ENCODE results near the gene COX8C. TPM values are rescaled to one million over a fixed set of nuclear protein-coding genes. Genes with fewer than 3 reads are reported as not detected.

Gene COX8C
- total and polyA plus RNA-seq, 2 of the 8 experiments (the other 6 are each of a cell fraction or from before 2014, with no cell fraction given), result not detected

DNA sequence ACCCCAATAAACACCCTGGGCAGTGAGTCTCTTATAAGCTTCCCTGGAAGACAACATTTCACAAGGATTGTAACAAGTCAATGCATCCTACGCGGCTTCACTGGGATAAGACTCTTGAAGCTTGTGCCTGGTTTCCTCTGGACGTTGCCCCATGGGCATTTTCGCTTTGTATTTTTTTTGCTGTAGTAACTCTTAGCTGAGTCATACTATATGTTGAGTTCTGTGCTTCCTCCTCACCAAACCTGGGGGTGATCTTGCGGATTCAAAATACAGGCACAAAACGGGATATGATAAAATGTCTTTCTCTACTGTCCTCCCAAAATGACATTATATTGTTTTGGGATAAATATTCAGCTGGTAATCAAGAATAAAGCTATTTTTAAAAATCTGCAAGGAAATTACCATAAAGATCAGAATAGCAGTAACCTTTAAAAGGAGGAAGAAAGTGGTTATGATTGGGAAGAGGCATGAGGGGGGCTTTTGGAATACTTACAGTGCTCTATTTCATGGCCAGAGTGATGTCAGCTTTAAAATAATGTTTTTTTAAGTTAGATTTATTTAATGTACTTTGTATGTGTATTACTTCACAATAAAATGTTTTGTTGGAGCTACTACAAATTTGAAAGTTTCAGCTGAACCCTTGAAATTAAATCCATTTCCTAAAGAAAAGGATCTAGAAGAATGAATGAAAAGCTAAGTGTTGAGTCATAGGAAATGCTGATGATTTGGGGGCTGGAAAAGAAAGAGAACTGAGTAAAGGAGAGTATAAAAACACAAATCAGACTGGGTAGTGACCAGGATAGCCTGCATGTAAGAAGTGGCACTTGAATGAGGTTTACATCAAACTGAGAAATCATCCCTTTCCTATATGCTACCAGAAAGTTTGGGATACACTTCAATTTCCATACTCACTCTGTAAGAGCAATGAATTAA is 28.8 kb upstream of the COX8C start:
- 88% methylated on average over 6 of the region's 6 CpGs; no CpG with 5 or more reads in 1 of the 2 experiments for WGBS, 2 experiments (ENCODE audit: extremely low coverage in 1 of 2, insufficient coverage in 1 of 2, insufficient read length in 1 of 2, insufficient replicate concordance in 2 of 2, low coverage in 1 of 2, low lambda C conversion rate in 2 of 2, missing lambda C conversion rate in 1 of 2)
- Histone ChIP-seq H3K56ac (replicated peaks; ENCODE audit: insufficient read length, low read depth, low read length) (no peak overlapping the region), H3K9ac (replicated peaks in 1 of 4; ENCODE audit: extremely low read depth in 1 of 4, low read depth in 3 of 4, low read length in 3 of 4) (no peak overlapping the region), H4K20me1 (replicated peaks in 1 of 2; ENCODE audit: control insufficient read depth in 1 of 2, insufficient read depth in 2 of 2, low read length in 2 of 2) (peaks cover 0 to 2% of the 10 kb centered on the region in 2 experiments), H3K4me3 (ENCODE audit: extremely low read depth in 1 of 4, insufficient read depth in 2 of 4, low read depth in 3 of 4, low read length in 4 of 4) (no peak overlapping the region), H3K4me1 (replicated peaks in 1 of 4; ENCODE audit: control insufficient read depth in 3 of 4, insufficient read depth in 4 of 4, low read length in 3 of 4) (peaks cover 0 to 14% (median 6%) of the 10 kb centered on the region in 4 experiments; a peak in 6 of 7 replicates), H2AFZ (ENCODE audit: low read length) (no peak overlapping the region), H3K27me3 (replicated peaks in 1 of 4; ENCODE audit: control insufficient read depth in 3 of 4, extremely low read depth in 1 of 4, insufficient read depth in 3 of 4, low read length in 3 of 4) (no peaks in the 10 kb centered on the region), H3K79me1 (ENCODE audit: low read depth, low read length) (peaks cover 10% of the 10 kb centered on the region; the same call in 1 of the 2 replicates), H3K27ac (ENCODE audit: low read depth, low read length) (no peak overlapping the region), H3K36me3 (ENCODE audit: control insufficient read depth in 2 of 4, insufficient read depth in 4 of 4, low read length in 3 of 4) (no peaks in the 10 kb centered on the region), H3K23me2 (ENCODE audit: low read depth, low read length) (no peaks in the 10 kb centered on the region), H3K23ac (ENCODE audit: insufficient read length) (no peak overlapping the region), H2AK5ac (ENCODE audit: low read depth, low read length) (no peak overlapping the region), H4K5ac (ENCODE audit: insufficient read length, low read depth, low read length) (no peak overlapping the region), H2BK5ac (ENCODE audit: low read depth, low read length) (no peak overlapping the region), H3K14ac (ENCODE audit: insufficient read length) (no peak overlapping the region), H2BK12ac (ENCODE audit: low read depth, low read length) (no peak overlapping the region), H4K8ac (ENCODE audit: extremely low read depth, insufficient read depth, low read length) (no peak overlapping the region), H2BK15ac (ENCODE audit: low read length) (no peak overlapping the region), H2BK120ac (replicated peaks; ENCODE audit: low read depth, low read length) (no peak overlapping the region), H2BK20ac (ENCODE audit: low read length) (no peak overlapping the region), H3K79me2 (ENCODE audit: control insufficient read depth in 1 of 2, insufficient read depth in 2 of 2, low read length in 2 of 2) (peaks cover 0 to 96% of the 10 kb centered on the region in 2 experiments; a peak in 2 of 4 replicates), H3K18ac (ENCODE audit: extremely low read depth, low read length) (no peak overlapping the region), H3K4ac (replicated peaks; ENCODE audit: insufficient read length, low read depth, low read length) (no peak overlapping the region), H3K4me2 (ENCODE audit: insufficient read depth in 1 of 2, low read depth in 2 of 2, low read length in 2 of 2) (no peak overlapping the region), H4K91ac (replicated peaks; ENCODE audit: insufficient read length, low read length) (no peak overlapping the region), H3K9me3 (ENCODE audit: insufficient read depth in 2 of 2, low read depth in 1 of 2, low read length in 1 of 2) (no peaks in the 10 kb centered on the region)
- FAIRE-seq (no peak), DNase-seq (ENCODE audit: low read depth in 1 of 2, low spot score in 2 of 2) (no peak)
- ChIA-PET POLR2A (ENCODE audit: partially characterized antibody) (interaction anchor here (0.6 to 1.8 kb wide), 3 partner anchors 13 to 14 kb away, joined by 3 to 5 read pairs (median 3); no protein-coding TSS in a partner anchor), CTCF (ENCODE audit: partially characterized antibody) (interaction anchor here (0.6 to 1.5 kb wide), 4 partner anchors 16 to 66 kb away, joined by 3 to 7 read pairs (median 3); no protein-coding TSS in a partner anchor)

Measured in H1 (cell line).